Activated T-helper 2 cell treated with anti-CD3 and anti-CD28 coated beads, Interferon-gamma antibody, Interleukin-2, Interleukin-4, amounts not matched to agents 10 μg/mL and 5 μg/mL and 100 μg/mL, durations not matched to agents 14 hours and 24 hours and 36 hours (primary cell): ENCODE measurements around the gene OTOS. TPM values are rescaled to one million over a fixed set of nuclear protein-coding genes. Genes with fewer than 3 reads are reported as not detected.

ENCODE experiments used
- DNase-seq: peaks from one replicate; pipeline ENCODE4 v3.0.0; 2021; ENCODE audit warnings: low spot score
- H3K27ac Mint-ChIP-seq: one replicate; pipeline ENCODE4 v1.8.0; 2021; ENCODE audit warnings: mixed read lengths
- H3K27me3 Mint-ChIP-seq: one replicate; pipeline ENCODE4 v1.8.0; 2021; ENCODE audit warnings: low read depth, mixed read lengths
- H3K36me3 Mint-ChIP-seq: one replicate; pipeline ENCODE4 v1.8.0; 2021; ENCODE audit warnings: low read depth, mixed read lengths
- H3K4me1 Mint-ChIP-seq: one replicate; pipeline ENCODE4 v1.8.0; 2021; ENCODE audit warnings: low read depth, mixed read lengths
- H3K4me3 Mint-ChIP-seq: one replicate; pipeline ENCODE4 v1.8.0; 2021; ENCODE audit warnings: low read depth, mild to moderate bottlenecking, moderate library complexity, mixed read lengths
- H3K9me3 Mint-ChIP-seq: one replicate; pipeline ENCODE4 v1.8.0; 2021; ENCODE audit warnings: mixed read lengths
- intact Hi-C: fragments of 100-400 bp; cut with micrococcal nuclease; formaldehyde crosslinking; loops from one replicate; pipeline ENCODE4 v1.15.1; 2023
- total RNA-seq: library from RNA; stranded (reverse); gene quantifications from 2 replicates; pipeline ENCODE4 v1.2.3, GENCODE V29; 2022

The OTOS gene
- total RNA-seq, 1 donor from 2014 or later = not detected

GRCh38 chr2:240164586-240164985 lies 24.1 kb upstream of the OTOS start:
- intact Hi-C loops = no loop called here
- Mint-ChIP-seq H3K9me3 (peaks cover 6% of the 10 kb centered on the region), H3K27me3 (no peaks in the 10 kb centered on the region), H3K36me3 (no peaks in the 10 kb centered on the region), H3K4me3 (no peak overlapping the region), H3K4me1 (no peaks in the 10 kb centered on the region), H3K27ac (no peak overlapping the region)
- no peak for DNase-seq

GRCh38 chr2:240163844-240164574 lies 23.6 kb upstream of the OTOS start:
- intact Hi-C loops = no loop called here
- Mint-ChIP-seq H3K36me3 (no peaks in the 10 kb centered on the region), H3K9me3 (peaks cover 6% of the 10 kb centered on the region), H3K27me3 (no peaks in the 10 kb centered on the region), H3K4me1 (no peaks in the 10 kb centered on the region), H3K4me3 (no peak overlapping the region), H3K27ac (no peak overlapping the region)
- no peak for DNase-seq

- intact Hi-C loops = no loop called here
- Mint-ChIP-seq H3K4me1 (no peaks in the 10 kb centered on the region), H3K4me3 (no peak overlapping the region), H3K27ac (no peak overlapping the region), H3K36me3 (no peaks in the 10 kb centered on the region), H3K27me3 (no peaks in the 10 kb centered on the region), H3K9me3 (peaks cover 6% of the 10 kb centered on the region)
- DNase-seq = no peak
Measured at GRCh38 chr2:240162939-240163714, 22.7 kb upstream of the OTOS start.

- intact Hi-C loops = no loop called here
- Mint-ChIP-seq H3K27ac (no peak overlapping the region), H3K36me3 (no peaks in the 10 kb centered on the region), H3K4me1 (no peaks in the 10 kb centered on the region), H3K4me3 (no peak overlapping the region), H3K9me3 (peaks cover 6% of the 10 kb centered on the region), H3K27me3 (no peaks in the 10 kb centered on the region)
- DNase-seq = no peak
Measured at GRCh38 chr2:240162531-240162930, 22.1 kb upstream of the OTOS start.

- Mint-ChIP-seq H3K4me1 (no peaks in the 10 kb centered on the region), H3K36me3 (no peaks in the 10 kb centered on the region), H3K4me3 (no peak overlapping the region), H3K9me3 (peaks cover 6% of the 10 kb centered on the region), H3K27ac (no peak overlapping the region), H3K27me3 (no peaks in the 10 kb centered on the region)
- intact Hi-C loops = no loop called here
- no peak for DNase-seq
Measured at GRCh38 chr2:240162032-240162431, 21.6 kb upstream of the OTOS start.

GRCh38 chr2:240161087-240161750 lies 20.8 kb upstream of the OTOS start:
- no peak for DNase-seq
- Mint-ChIP-seq H3K4me1 (no peaks in the 10 kb centered on the region), H3K4me3 (no peak overlapping the region), H3K9me3 (peaks cover 6% of the 10 kb centered on the region), H3K36me3 (no peaks in the 10 kb centered on the region), H3K27ac (no peak overlapping the region), H3K27me3 (no peaks in the 10 kb centered on the region)
- intact Hi-C loops = no loop called here

GRCh38 chr2:240160291-240161086 lies 20.0 kb upstream of the OTOS start:
- H3K27me3 Mint-ChIP-seq = no peaks in the 10 kb centered on the region
- H3K9me3 Mint-ChIP-seq = peaks cover 6% of the 10 kb centered on the region
- H3K36me3 Mint-ChIP-seq = no peaks in the 10 kb centered on the region
- H3K4me3 Mint-ChIP-seq = no peak overlapping the region
- no peaks in the 10 kb centered on the region for H3K4me1 Mint-ChIP-seq
- H3K27ac Mint-ChIP-seq = no peak overlapping the region
- no peak for DNase-seq
- intact Hi-C loops = no loop called here

- Mint-ChIP-seq H3K9me3 (peaks cover 6% of the 10 kb centered on the region), H3K27ac (no peak overlapping the region), H3K27me3 (no peaks in the 10 kb centered on the region), H3K4me3 (no peak overlapping the region), H3K36me3 (no peaks in the 10 kb centered on the region), H3K4me1 (no peaks in the 10 kb centered on the region)
- intact Hi-C loops = no loop called here
- DNase-seq = no peak
Measured at GRCh38 chr2:240159251-240159839, 18.9 kb upstream of the OTOS start.

- Mint-ChIP-seq H3K27ac (no peak overlapping the region), H3K9me3 (no peaks in the 10 kb centered on the region), H3K36me3 (no peaks in the 10 kb centered on the region), H3K27me3 (no peaks in the 10 kb centered on the region), H3K4me1 (no peaks in the 10 kb centered on the region), H3K4me3 (no peak overlapping the region)
- intact Hi-C loops = no loop called here
- no peak for DNase-seq
Measured at GRCh38 chr2:240157147-240157470, 16.7 kb upstream of the OTOS start.

GRCh38 chr2:240156435-240157146 lies 16.1 kb upstream of the OTOS start:
- H3K4me1 Mint-ChIP-seq = no peaks in the 10 kb centered on the region
- H3K4me3 Mint-ChIP-seq = no peak overlapping the region
- no peak for DNase-seq
- no peaks in the 10 kb centered on the region for H3K36me3 Mint-ChIP-seq
- H3K27ac Mint-ChIP-seq = no peak overlapping the region
- intact Hi-C loops = no loop called here
- H3K27me3 Mint-ChIP-seq = no peaks in the 10 kb centered on the region
- H3K9me3 Mint-ChIP-seq = no peaks in the 10 kb centered on the region

- intact Hi-C loops = no loop called here
- H3K4me3 Mint-ChIP-seq = no peak overlapping the region
- H3K4me1 Mint-ChIP-seq = no peaks in the 10 kb centered on the region
- no peaks in the 10 kb centered on the region for H3K9me3 Mint-ChIP-seq
- H3K27ac Mint-ChIP-seq = no peak overlapping the region
- no peaks in the 10 kb centered on the region for H3K27me3 Mint-ChIP-seq
- DNase-seq = no peak
- H3K36me3 Mint-ChIP-seq = no peaks in the 10 kb centered on the region
Measured at GRCh38 chr2:240155745-240156390, 15.4 kb upstream of the OTOS start.
